ENCODE results near the gene HSPA8. TPM values are rescaled to one million over a fixed set of nuclear protein-coding genes. Genes with fewer than 3 reads are reported as not detected.
A peak's percentile ranks its signal among the peaks of the same experiment; 100 is the strongest.

HSPA8 gene
- polyA plus RNA-seq (2011; rRNA removed): 2,832 and 2,841 TPM in 2 replicates
- polyA minus RNA-seq (2011; rRNA and poly(A)+ RNA removed): 1,125 and 1,657 TPM in 2 replicates

- no peak for TF ChIP-seq CTCF (IDR thresholded peaks at IDR 0.05; ENCODE audit: insufficient read depth, low read depth, low read length)
- no peak for DNase-seq (ENCODE audit: low read depth)
- CTCF ChIA-PET: interaction anchor here (0.7 to 2.6 kb wide), 4 partner anchors 7 to 203 kb away, joined by 3 to 9 read pairs (median 6); no protein-coding TSS in a partner anchor
- Histone ChIP-seq H3K27me3 (ENCODE audit: control insufficient read depth, insufficient read depth, low read length) (no peaks in the 10 kb centered on the region), H3K4me3 (ENCODE audit: low read depth, low read length) (peak within 1 kb of the TSS; percentile 85), H3K36me3 (ENCODE audit: control insufficient read depth, insufficient read depth, low read length) (peaks cover 20% of the 10 kb centered on the region)
- POLR2A ChIA-PET: interaction anchor here (0.5 to 0.9 kb wide), 12 partner anchors 9 to 423 kb away, joined by 3 to 23 read pairs (median 4); no protein-coding TSS in a partner anchor
Measured at GRCh38 chr11:123061403-123062157, at the start of gene HSPA8. HSPA8 (minus strand) TSS chr11:123062136; CDS start chr11:123061324, 812 bp downstream.

GRCh38 chr11:123111465-123111864 is 49.5 kb upstream of the HSPA8 start:
- no peaks in the 10 kb centered on the region; the same call in none of the 2 replicates for H3K36me3 ChIP-seq (ENCODE audit: control insufficient read depth, insufficient read depth, low read length)
- POLR2A ChIA-PET: no interaction called here
- CTCF ChIA-PET: interaction anchor here (0.6 to 7.1 kb wide), 35 partner anchors 8 to 296 kb away, joined by 3 to 96 read pairs (median 4); no protein-coding TSS in a partner anchor

GRCh38 chr11:123110397-123110796 is 48.5 kb upstream of the HSPA8 start:
- ChIA-PET POLR2A (no interaction called here), CTCF (interaction anchor here (0.7 to 7.1 kb wide), 19 partner anchors 8 to 198 kb away, joined by 3 to 96 read pairs (median 5); no protein-coding TSS in a partner anchor)
- TF ChIP-seq CTCF (IDR thresholded peaks at IDR 0.05; ENCODE audit: insufficient read depth, low read depth, low read length): no peak
- Histone ChIP-seq H3K27me3 (ENCODE audit: control insufficient read depth, insufficient read depth, low read length) (no peaks in the 10 kb centered on the region), H3K4me3 (ENCODE audit: low read depth, low read length) (no peak overlapping the region), H3K36me3 (ENCODE audit: control insufficient read depth, insufficient read depth, low read length) (no peaks in the 10 kb centered on the region; the same call in none of the 2 replicates)
- DNase-seq (ENCODE audit: low read depth): no peak

More at GRCh38 chr11:123111465-123111864, 49.5 kb upstream of the HSPA8 start:
- Histone ChIP-seq H3K4me3 (ENCODE audit: low read depth, low read length) (no peak overlapping the region), H3K27me3 (ENCODE audit: control insufficient read depth, insufficient read depth, low read length) (no peaks in the 10 kb centered on the region)
- TF ChIP-seq CTCF (IDR thresholded peaks at IDR 0.05; ENCODE audit: insufficient read depth, low read depth, low read length): peak; percentile 68
- DNase-seq (ENCODE audit: low read depth): no peak

GRCh38 chr11:123107945-123108495 is 46.1 kb upstream of the HSPA8 start:
- no peak overlapping the region for H3K4me3 ChIP-seq (ENCODE audit: low read depth, low read length)
- peaks cover 3% of the 10 kb centered on the region for H3K36me3 ChIP-seq (ENCODE audit: control insufficient read depth, insufficient read depth, low read length)
- POLR2A ChIA-PET: no interaction called here
- no peak for DNase-seq (ENCODE audit: low read depth)
- CTCF ChIA-PET: interaction anchor here (1.1 to 7.1 kb wide), 4 partner anchors 80 to 367 kb away, joined by 3 to 96 read pairs (median 4); no protein-coding TSS in a partner anchor
- no peak for TF ChIP-seq CTCF (IDR thresholded peaks at IDR 0.05; ENCODE audit: insufficient read depth, low read depth, low read length)
- H3K27me3 ChIP-seq (ENCODE audit: control insufficient read depth, insufficient read depth, low read length): no peaks in the 10 kb centered on the region

- ChIA-PET POLR2A (no interaction called here), CTCF (interaction anchor here (1.0 to 3.6 kb wide), 3 partner anchors 135 to 158 kb away, joined by 3 to 38 read pairs (median 31); no protein-coding TSS in a partner anchor)
- H3K27me3 ChIP-seq (ENCODE audit: control insufficient read depth, insufficient read depth, low read length): no peaks in the 10 kb centered on the region
- no peak for DNase-seq (ENCODE audit: low read depth)
- H3K4me3 ChIP-seq (ENCODE audit: low read depth, low read length): no peak overlapping the region
- peaks cover 4% of the 10 kb centered on the region for H3K36me3 ChIP-seq (ENCODE audit: control insufficient read depth, insufficient read depth, low read length)
- TF ChIP-seq CTCF (IDR thresholded peaks at IDR 0.05; ENCODE audit: insufficient read depth, low read depth, low read length): no peak
Measured at GRCh38 chr11:123104697-123105096, 42.8 kb upstream of the HSPA8 start.
